ENCODE data around the gene PPP1R3G. TPM values are rescaled to one million over a fixed set of nuclear protein-coding genes. Genes with fewer than 3 reads are reported as not detected.

Gene PPP1R3G
- total RNA-seq, 1 experiment from 2014 or later: not detected

- no peaks in the 10 kb centered on the region for H3K27me3 ChIP-seq (ENCODE audit: insufficient read depth, low read length)
- Mint-ChIP-seq H3K27me3 (ENCODE audit: low read depth) (no peaks in the 10 kb centered on the region), H3K36me3 (ENCODE audit: insufficient read depth in 1 of 3, low read depth in 3 of 3) (peaks cover 5 to 6% (median 6%) of the 10 kb centered on the region in 3 experiments; a peak in 3 of 7 replicates), H3K4me3 (no peak overlapping the region), H3K4me1 (peaks cover 8 to 13% of the 10 kb centered on the region in 2 experiments), H3K9me3 (no peaks in the 10 kb centered on the region; a peak in 1 of 5 replicates), H3K27ac (no peak overlapping the region)
- H4K20me1 ChIP-seq (ENCODE audit: control insufficient read depth, insufficient read depth, insufficient read length): no peaks in the 10 kb centered on the region
- no peak overlapping the region for H3K23ac ChIP-seq (ENCODE audit: insufficient read length, low read depth, low read length)
- no peak overlapping the region for H2BK12ac ChIP-seq (ENCODE audit: insufficient read length, low read depth, low read length)
- no peak overlapping the region for H2BK20ac ChIP-seq (ENCODE audit: low read depth, low read length, poor library complexity, severe bottlenecking)
- no peak overlapping the region for H2AK5ac ChIP-seq (ENCODE audit: insufficient read length, low read length)
- no peak overlapping the region for H3K4me2 ChIP-seq (ENCODE audit: insufficient read depth, insufficient read length, low read length)
- H4K5ac ChIP-seq (ENCODE audit: insufficient read length, low read depth, low read length): no peak overlapping the region
- no peak overlapping the region for H3K9ac ChIP-seq (ENCODE audit: extremely low read depth, insufficient read length, low read length)
- no peak overlapping the region for H2BK120ac ChIP-seq (ENCODE audit: low read depth, low read length, poor library complexity, severe bottlenecking)
- H2BK5ac ChIP-seq (ENCODE audit: insufficient read length, low read length): no peak overlapping the region
- H3K9me3 ChIP-seq (ENCODE audit: control insufficient read depth, low read depth, low read length): no peaks in the 10 kb centered on the region
- H2AFZ ChIP-seq (ENCODE audit: low read length): no peak overlapping the region
- H3K14ac ChIP-seq (ENCODE audit: insufficient read depth, low read length): no peak overlapping the region; the same call in 1 of the 2 replicates
- peaks cover 4% of the 10 kb centered on the region for H3K23me2 ChIP-seq (ENCODE audit: insufficient read length, low read depth, low read length, poor library complexity, severe bottlenecking)
- peak overlapping the region; percentile 64 for H4K8ac ChIP-seq (replicated peaks; ENCODE audit: insufficient read length, low read depth, low read length)
- H3K79me1 ChIP-seq (ENCODE audit: insufficient read depth, low read depth, low read length, poor library complexity, severe bottlenecking): no peaks in the 10 kb centered on the region
- peaks cover 4% of the 10 kb centered on the region; the same call in 1 of the 2 replicates for H3K4me1 ChIP-seq (ENCODE audit: insufficient read depth, low read length)
- no peak overlapping the region for H3K4ac ChIP-seq (ENCODE audit: low read depth, low read length)
- H3T11ph ChIP-seq (ENCODE audit: low read length): no peak overlapping the region
- no peak overlapping the region for H3K56ac ChIP-seq (ENCODE audit: insufficient read length, low read depth, low read length)
- no peak overlapping the region for H3K27ac ChIP-seq (ENCODE audit: insufficient read length, low read depth, low read length)
- no peak for TF ChIP-seq CTCF (conservative IDR thresholded peaks at IDR 0.05)
- no peak overlapping the region for H3K18ac ChIP-seq (ENCODE audit: insufficient read length, low read depth, low read length)
- no peaks in the 10 kb centered on the region for H3K79me2 ChIP-seq (ENCODE audit: insufficient read depth, low read length)
- no peak for DNase-seq
- H2BK15ac ChIP-seq (ENCODE audit: low read depth, low read length): peak overlapping the region; percentile 83; the same call in 1 of the 2 replicates
- no CpG with 5 or more reads among the region's 18 CpGs for WGBS (ENCODE audit: extremely low coverage, insufficient read length, low lambda C conversion rate)
- H4K91ac ChIP-seq (ENCODE audit: insufficient read length, low read depth, low read length): no peak overlapping the region
Measured at GRCh38 chr6:5122504-5123112, 37.5 kb downstream of the PPP1R3G start.
